Liver (tissue), 9 donors: Measurements from ENCODE around the gene THSD4. TPM values are rescaled to one million over a fixed set of nuclear protein-coding genes. Genes with fewer than 3 reads are reported as not detected.

Experiments
- DNase-seq: peaks from one replicate; pipeline ENCODE4 v3.0.0-alpha.2; 2017; ENCODE audit warnings: low spot score
- H3K27ac ChIP-seq, 2 donors: one replicate each; pipeline ENCODE4 v1.7.0; 2013; ENCODE audit warnings: inconsistent platforms in 2 of 2, low read length in 2 of 2, control low read depth in 1 of 2, low read depth in 1 of 2, mild to moderate bottlenecking in 1 of 2
- H3K27me3 ChIP-seq, 4 donors: one replicate each; pipeline versions ENCODE4 v1.6.1 to v1.7.0; 2013; ENCODE audit warnings: low read length in 3 of 4, inconsistent platforms in 1 of 4, mild to moderate bottlenecking in 1 of 4, moderate library complexity in 1 of 4; ENCODE audit not compliant: control insufficient read depth in 4 of 4, insufficient read depth in 4 of 4
- H3K36me3 ChIP-seq, 4 donors: one replicate each; pipeline versions ENCODE4 v1.6.1 to v1.7.0; 2013; ENCODE audit warnings: low read length in 3 of 4, mild to moderate bottlenecking in 3 of 4, low read depth in 1 of 4, moderate library complexity in 1 of 4; ENCODE audit not compliant: control insufficient read depth in 4 of 4, insufficient read depth in 3 of 4
- H3K4me1 ChIP-seq, 4 donors: one replicate each; pipeline versions ENCODE4 v1.6.1 to v1.7.0; 2013; ENCODE audit warnings: low read length in 3 of 4, mild to moderate bottlenecking in 3 of 4, moderate library complexity in 1 of 4; ENCODE audit not compliant: control insufficient read depth in 4 of 4, insufficient read depth in 4 of 4
- H3K4me3 ChIP-seq, 3 donors: one replicate each; pipeline versions ENCODE4 v1.6.1 to v1.7.0; 2013; ENCODE audit warnings: low read length in 3 of 3, control low read depth in 1 of 3, low read depth in 1 of 3, mild to moderate bottlenecking in 1 of 3
- H3K9ac ChIP-seq, 2 donors: one replicate each; pipeline ENCODE4 v1.7.0; 2013; ENCODE audit warnings: low read length in 2 of 2, mild to moderate bottlenecking in 2 of 2, moderate library complexity in 2 of 2, control low read depth in 1 of 2, low read depth in 1 of 2
- H3K9me3 ChIP-seq, 4 donors: one replicate each; pipeline versions ENCODE4 v1.6.1 to v1.7.0; 2013; ENCODE audit warnings: low read length in 3 of 4; ENCODE audit not compliant: control insufficient read depth in 4 of 4
- EGR1 ChIP-seq, 2 donors: IDR thresholded peaks; 2 replicates each; pipeline ENCODE4 v1.6.1; 2016 to 2018; ENCODE audit warnings: antibody characterized with exemption in 2 of 2, low read depth in 2 of 2
- FOXA1 ChIP-seq: IDR thresholded peaks from 2 replicates; pipeline ENCODE4 v1.6.1; 2016; ENCODE audit warnings: antibody characterized with exemption
- FOXA2 ChIP-seq: IDR thresholded peaks from 2 replicates; pipeline ENCODE4 v1.6.1; 2016; ENCODE audit warnings: antibody characterized with exemption
- GABPA ChIP-seq, 2 donors: IDR thresholded peaks in 1 of 2; conservative IDR thresholded peaks in 1 of 2; 2 replicates each; pipeline ENCODE4 v1.6.1; 2016; ENCODE audit warnings: antibody characterized with exemption in 2 of 2, mild to moderate bottlenecking in 1 of 2, moderate library complexity in 1 of 2
- HNF4A ChIP-seq, 2 donors: conservative IDR thresholded peaks; 2 replicates each; pipeline ENCODE4 v1.6.1; 2016; ENCODE audit warnings: antibody characterized with exemption in 2 of 2, mild to moderate bottlenecking in 2 of 2
- HNF4G ChIP-seq: IDR thresholded peaks from 2 replicates; pipeline ENCODE4 v1.6.1; 2016; ENCODE audit warnings: antibody characterized with exemption
- JUND ChIP-seq, 2 donors: IDR thresholded peaks; 2 replicates each; pipeline ENCODE4 v1.6.1; 2016; ENCODE audit warnings: antibody characterized with exemption in 2 of 2
- MAX ChIP-seq: IDR thresholded peaks from 2 replicates; pipeline ENCODE4 v1.6.1; 2016; ENCODE audit warnings: antibody characterized with exemption
- NR2F2 ChIP-seq: IDR thresholded peaks from 2 replicates; pipeline ENCODE4 v1.6.1; 2016; ENCODE audit warnings: antibody characterized with exemption
- RAD21 ChIP-seq, 2 donors: IDR thresholded peaks; 2 replicates each; pipeline ENCODE4 v1.6.1; 2016; ENCODE audit warnings: antibody characterized with exemption in 2 of 2, mild to moderate bottlenecking in 2 of 2
- RXRA ChIP-seq, 2 donors: IDR thresholded peaks; 2 replicates each; pipeline ENCODE4 v1.6.1; 2017 to 2018; ENCODE audit warnings: antibody characterized with exemption in 2 of 2, mild to moderate bottlenecking in 1 of 2
- SP1 ChIP-seq: IDR thresholded peaks from 2 replicates; pipeline ENCODE4 v1.6.1; 2018; ENCODE audit warnings: antibody characterized with exemption, mild to moderate bottlenecking
- TAF1 ChIP-seq: conservative IDR thresholded peaks from 2 replicates; pipeline ENCODE4 v1.6.1; 2016; ENCODE audit warnings: antibody characterized with exemption, mild to moderate bottlenecking
- WGBS: extraction: QIAGEN DNeasy Blood & Tissue Kit; methylation state at CpG from one replicate; pipeline ENCODE4 v1.1.7; 2013; 5-methylcytosine and 5-hydroxymethylcytosine counted together
- polyA plus RNA-seq, 2 donors: library from polyadenylated mRNA; stranded (reverse) in 1 of 2; unstranded in 1 of 2; fragments of 200-250 nt in 1 of 2; fragments of >200 nt in 1 of 2; fragmentation: Nextera tagmentation in 1 of 2; extraction: Ambion mirVana in 1 of 2; gene quantifications; one replicate each; pipeline versions ENCODE4 v1.2.1 to v1.2.3, GENCODE V29; 2013 to 2015
- total RNA-seq, 2 donors: library from RNA; depleted of rRNA; stranded (reverse); fragments of >200 nt; gene quantifications; one replicate each; pipeline ENCODE4 v1.2.3, GENCODE V29; 2014
- TF ChIP-seq, protein P1 (sequence below): fragments of 150-350 bp; IDR thresholded peaks from 2 replicates; pipeline ENCODE4 v1.5.1; 2017; ENCODE audit warnings: improper control_type of control experiment, low read depth, low read length; ENCODE audit not compliant: missing input control
- TF ChIP-seq, protein P2 (sequence below): IDR thresholded peaks from 2 replicates; pipeline ENCODE4 v1.6.1; 2016; ENCODE audit warnings: antibody characterized with exemption
- TF ChIP-seq, protein P3 (sequence below): IDR thresholded peaks from 2 replicates; pipeline ENCODE4 v1.6.1; 2016; ENCODE audit warnings: antibody characterized with exemption
- donor health status: healthy.
- donor health status: healthy.
- donor health status: healthy.
- donor health status: healthy.
- donor health status: healthy.

The THSD4 gene
- total and polyA plus RNA-seq, 4 donors: 0.23 to 11.5 (median 1.9) TPM

DNA sequence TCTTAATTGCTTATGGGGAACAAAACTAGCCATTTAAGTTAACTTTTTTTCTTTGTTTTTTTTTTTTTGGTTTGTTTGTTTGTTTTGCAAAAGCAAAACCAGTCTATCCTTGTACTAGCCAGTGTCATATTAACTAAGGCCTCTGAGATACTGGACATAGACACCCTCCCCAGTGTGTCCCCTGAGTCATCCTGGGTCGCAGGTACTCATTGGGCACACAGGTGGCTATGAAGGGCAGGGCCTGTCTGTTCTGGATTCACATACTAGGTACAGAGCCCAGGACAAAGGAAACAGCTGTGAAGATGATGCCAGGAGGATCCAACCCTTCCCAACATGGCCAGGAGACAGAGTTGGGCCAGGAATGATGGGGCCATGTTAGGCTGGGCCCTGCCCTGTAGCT is 318.1 kb downstream of the THSD4 start (continued):
- TF ChIP-seq, protein P1, sequence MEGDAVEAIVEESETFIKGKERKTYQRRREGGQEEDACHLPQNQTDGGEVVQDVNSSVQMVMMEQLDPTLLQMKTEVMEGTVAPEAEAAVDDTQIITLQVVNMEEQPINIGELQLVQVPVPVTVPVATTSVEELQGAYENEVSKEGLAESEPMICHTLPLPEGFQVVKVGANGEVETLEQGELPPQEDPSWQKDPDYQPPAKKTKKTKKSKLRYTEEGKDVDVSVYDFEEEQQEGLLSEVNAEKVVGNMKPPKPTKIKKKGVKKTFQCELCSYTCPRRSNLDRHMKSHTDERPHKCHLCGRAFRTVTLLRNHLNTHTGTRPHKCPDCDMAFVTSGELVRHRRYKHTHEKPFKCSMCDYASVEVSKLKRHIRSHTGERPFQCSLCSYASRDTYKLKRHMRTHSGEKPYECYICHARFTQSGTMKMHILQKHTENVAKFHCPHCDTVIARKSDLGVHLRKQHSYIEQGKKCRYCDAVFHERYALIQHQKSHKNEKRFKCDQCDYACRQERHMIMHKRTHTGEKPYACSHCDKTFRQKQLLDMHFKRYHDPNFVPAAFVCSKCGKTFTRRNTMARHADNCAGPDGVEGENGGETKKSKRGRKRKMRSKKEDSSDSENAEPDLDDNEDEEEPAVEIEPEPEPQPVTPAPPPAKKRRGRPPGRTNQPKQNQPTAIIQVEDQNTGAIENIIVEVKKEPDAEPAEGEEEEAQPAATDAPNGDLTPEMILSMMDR: no peak
- TF ChIP-seq TAF1 (no peak), EGR1 (IDR thresholded peaks at IDR 0.05; ENCODE audit: low read depth in 2 of 2) (no peak), HNF4G (no peak), SP1 (no peak), FOXA2 (no peak), RAD21 (IDR thresholded peaks at IDR 0.05) (no peak), GABPA (IDR thresholded peaks at IDR 0.05 in 1 of 2, conservative IDR thresholded peaks at IDR 0.05 in 1 of 2) (no peak)

GRCh38 chr15:71434774-71435173 is 319.5 kb downstream of the THSD4 start:
- WGBS: 91% methylated on average over 2 of the region's 2 CpGs
- Histone ChIP-seq H3K4me3 (no peak overlapping the region), H3K27ac (no peak overlapping the region), H3K9ac (no peak overlapping the region), H3K4me1 (peaks cover 0 to 4% (median 0%) of the 10 kb centered on the region in 4 donors), H3K9me3 (no peaks in the 10 kb centered on the region), H3K27me3 (no peaks in the 10 kb centered on the region), H3K36me3 (no peaks in the 10 kb centered on the region)
- TF ChIP-seq, protein P2, sequence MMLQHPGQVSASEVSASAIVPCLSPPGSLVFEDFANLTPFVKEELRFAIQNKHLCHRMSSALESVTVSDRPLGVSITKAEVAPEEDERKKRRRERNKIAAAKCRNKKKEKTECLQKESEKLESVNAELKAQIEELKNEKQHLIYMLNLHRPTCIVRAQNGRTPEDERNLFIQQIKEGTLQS: no peak
- TF ChIP-seq JUND (IDR thresholded peaks at IDR 0.05): no peak
- no peak for TF ChIP-seq RXRA (IDR thresholded peaks at IDR 0.05)
- TF ChIP-seq HNF4G: no peak
- no peak for TF ChIP-seq EGR1 (IDR thresholded peaks at IDR 0.05; ENCODE audit: low read depth in 2 of 2)
- no peak for TF ChIP-seq SP1
- TF ChIP-seq NR2F2: no peak
- no peak for TF ChIP-seq HNF4A (conservative IDR thresholded peaks at IDR 0.05)
- TF ChIP-seq RAD21 (IDR thresholded peaks at IDR 0.05): no peak
- TF ChIP-seq GABPA (IDR thresholded peaks at IDR 0.05 in 1 of 2, conservative IDR thresholded peaks at IDR 0.05 in 1 of 2): no peak
- TF ChIP-seq FOXA1: no peak
- TF ChIP-seq MAX: no peak
- no peak for DNase-seq

DNA sequence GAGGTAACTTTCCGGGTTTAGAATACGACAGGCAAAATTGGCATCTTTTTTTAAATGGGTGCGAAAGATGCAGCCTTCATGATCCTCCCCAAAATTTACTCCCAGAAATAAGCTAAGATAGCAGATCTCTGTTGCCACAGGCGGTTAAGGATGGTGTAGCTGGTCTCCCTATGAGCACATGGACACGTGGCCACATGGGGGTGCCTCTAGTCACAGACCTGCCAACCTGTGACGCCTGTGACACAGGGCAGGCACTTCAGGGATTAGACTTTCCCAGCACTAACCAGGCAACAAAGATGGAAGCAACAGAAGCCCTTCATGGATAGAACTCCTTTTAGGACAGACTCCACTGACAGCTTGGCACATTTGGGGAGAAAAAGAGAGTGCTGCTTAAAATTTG is 320.3 kb downstream of the THSD4 start:
- Histone ChIP-seq H3K27me3 (no peaks in the 10 kb centered on the region), H3K4me1 (peaks cover 0 to 8% (median 0%) of the 10 kb centered on the region in 4 donors), H3K27ac (no peak overlapping the region), H3K9ac (no peak overlapping the region), H3K4me3 (no peak overlapping the region), H3K9me3 (no peaks in the 10 kb centered on the region), H3K36me3 (no peaks in the 10 kb centered on the region)
- DNase-seq: no peak
- WGBS: 84% methylated on average over 6 of the region's 6 CpGs
- TF ChIP-seq HNF4A (conservative IDR thresholded peaks at IDR 0.05) (no peak), MAX (no peak), GABPA (IDR thresholded peaks at IDR 0.05 in 1 of 2, conservative IDR thresholded peaks at IDR 0.05 in 1 of 2) (no peak)
- TF ChIP-seq, protein P3, sequence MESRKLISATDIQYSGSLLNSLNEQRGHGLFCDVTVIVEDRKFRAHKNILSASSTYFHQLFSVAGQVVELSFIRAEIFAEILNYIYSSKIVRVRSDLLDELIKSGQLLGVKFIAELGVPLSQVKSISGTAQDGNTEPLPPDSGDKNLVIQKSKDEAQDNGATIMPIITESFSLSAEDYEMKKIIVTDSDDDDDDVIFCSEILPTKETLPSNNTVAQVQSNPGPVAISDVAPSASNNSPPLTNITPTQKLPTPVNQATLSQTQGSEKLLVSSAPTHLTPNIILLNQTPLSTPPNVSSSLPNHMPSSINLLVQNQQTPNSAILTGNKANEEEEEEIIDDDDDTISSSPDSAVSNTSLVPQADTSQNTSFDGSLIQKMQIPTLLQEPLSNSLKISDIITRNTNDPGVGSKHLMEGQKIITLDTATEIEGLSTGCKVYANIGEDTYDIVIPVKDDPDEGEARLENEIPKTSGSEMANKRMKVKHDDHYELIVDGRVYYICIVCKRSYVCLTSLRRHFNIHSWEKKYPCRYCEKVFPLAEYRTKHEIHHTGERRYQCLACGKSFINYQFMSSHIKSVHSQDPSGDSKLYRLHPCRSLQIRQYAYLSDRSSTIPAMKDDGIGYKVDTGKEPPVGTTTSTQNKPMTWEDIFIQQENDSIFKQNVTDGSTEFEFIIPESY: no peak
- TF ChIP-seq, protein P1: no peak
